HUES6 (cell line): ENCODE results near the gene HSBP1L1.

Experiments used
- H3K27ac ChIP-seq: 2 replicates; pipeline ENCODE4 v1.7.0; 2013; ENCODE audit warnings: low read depth, mild to moderate bottlenecking, low read length, inconsistent platforms
- H3K27me3 ChIP-seq: 2 replicates; pipeline ENCODE4 v1.6.1; 2013; ENCODE audit warnings: low read length; ENCODE audit not compliant: control insufficient read depth, insufficient read depth
- H3K36me3 ChIP-seq: 2 replicates; pipeline ENCODE4 v1.6.1; 2013; ENCODE audit warnings: low read length; ENCODE audit not compliant: control insufficient read depth, insufficient read depth
- H3K4me1 ChIP-seq: 2 replicates; pipeline ENCODE4 v1.6.1; 2013; ENCODE audit warnings: low read length; ENCODE audit not compliant: control insufficient read depth, insufficient read depth
- H3K4me3 ChIP-seq: 2 replicates; pipeline ENCODE4 v1.5.1; 2013; ENCODE audit warnings: low read depth, low read length
- H3K9ac ChIP-seq: one replicate; pipeline ENCODE4 v1.6.1; 2013; ENCODE audit warnings: mild to moderate bottlenecking, low read length
- H3K9me3 ChIP-seq: 2 replicates; pipeline ENCODE4 v1.6.1; 2013; ENCODE audit warnings: low read depth, low read length; ENCODE audit not compliant: control insufficient read depth, insufficient read depth

Gene HSBP1L1

DNA sequence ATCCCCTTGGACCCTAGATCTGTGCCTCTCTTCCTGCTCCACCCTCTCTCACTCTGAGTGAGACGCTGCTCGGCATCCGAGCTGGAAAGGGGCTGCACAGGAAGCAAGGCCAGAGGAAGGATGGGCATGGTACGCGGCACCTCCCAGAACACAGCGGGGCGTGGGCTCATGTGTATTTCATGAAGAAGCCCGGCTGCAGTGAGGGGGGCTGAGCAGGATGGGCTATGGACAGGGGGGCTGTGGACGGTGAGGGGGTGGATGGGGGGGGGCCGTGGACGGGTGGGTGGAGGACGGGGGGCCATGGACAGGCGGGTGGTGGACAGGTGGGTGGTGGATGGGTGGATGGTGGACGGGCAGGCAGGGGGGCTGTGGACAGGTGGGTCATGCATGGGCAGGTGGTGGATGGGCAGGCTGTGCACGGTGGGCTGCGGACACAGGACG is 41.5 kb upstream of the HSBP1L1 start:
- H3K36me3 ChIP-seq, result peaks cover 2% of the 10 kb centered on the region
- no peak overlapping the region for H3K9ac ChIP-seq
- H3K4me1 ChIP-seq, result no peaks in the 10 kb centered on the region; the same call in 1 of the 2 replicates
- no peaks in the 10 kb centered on the region for H3K27me3 ChIP-seq
- no peaks in the 10 kb centered on the region for H3K9me3 ChIP-seq
- H3K4me3 ChIP-seq, result no peak overlapping the region
- H3K27ac ChIP-seq, result no peak overlapping the region

DNA sequence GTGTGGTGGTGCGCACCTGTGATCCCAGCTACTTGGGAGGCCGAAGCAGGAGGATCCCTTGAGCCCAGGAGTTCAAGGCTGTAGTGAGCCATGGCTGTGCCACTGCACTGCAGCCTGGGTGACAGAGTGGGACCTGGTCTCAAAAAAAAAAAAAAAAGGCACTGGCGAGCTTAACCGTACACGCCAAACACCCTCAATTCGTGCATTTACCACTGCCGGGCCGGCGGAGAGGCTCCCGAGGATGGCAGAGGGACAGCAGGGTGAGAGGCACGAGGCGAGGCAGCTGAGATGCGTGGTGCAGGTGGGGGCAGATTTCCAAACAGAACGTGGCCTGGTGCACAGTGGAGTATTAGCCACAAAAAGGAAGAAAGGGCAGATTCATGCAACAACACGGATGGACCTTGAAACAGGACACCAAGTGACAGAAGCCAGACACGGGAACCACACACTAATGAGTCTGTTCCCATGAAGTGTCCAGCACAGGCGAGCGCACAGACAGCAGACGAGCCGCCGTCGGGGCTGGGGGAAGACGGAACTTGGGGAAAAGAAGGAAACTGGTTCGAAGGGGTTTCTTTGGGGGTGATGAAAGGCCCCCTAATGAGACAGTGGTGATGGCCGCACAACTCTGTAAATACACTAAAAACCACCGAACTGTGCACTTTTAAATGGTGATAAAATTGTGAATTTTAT is 40.4 kb upstream of the HSBP1L1 start:
- peaks cover 2% of the 10 kb centered on the region for H3K36me3 ChIP-seq
- no peaks in the 10 kb centered on the region for H3K27me3 ChIP-seq
- peaks cover 6% of the 10 kb centered on the region; the same call in 1 of the 2 replicates for H3K9me3 ChIP-seq
- H3K4me3 ChIP-seq, result no peak overlapping the region
- H3K4me1 ChIP-seq, result no peaks in the 10 kb centered on the region; the same call in 1 of the 2 replicates
- no peak overlapping the region for H3K9ac ChIP-seq
- no peak overlapping the region for H3K27ac ChIP-seq

DNA sequence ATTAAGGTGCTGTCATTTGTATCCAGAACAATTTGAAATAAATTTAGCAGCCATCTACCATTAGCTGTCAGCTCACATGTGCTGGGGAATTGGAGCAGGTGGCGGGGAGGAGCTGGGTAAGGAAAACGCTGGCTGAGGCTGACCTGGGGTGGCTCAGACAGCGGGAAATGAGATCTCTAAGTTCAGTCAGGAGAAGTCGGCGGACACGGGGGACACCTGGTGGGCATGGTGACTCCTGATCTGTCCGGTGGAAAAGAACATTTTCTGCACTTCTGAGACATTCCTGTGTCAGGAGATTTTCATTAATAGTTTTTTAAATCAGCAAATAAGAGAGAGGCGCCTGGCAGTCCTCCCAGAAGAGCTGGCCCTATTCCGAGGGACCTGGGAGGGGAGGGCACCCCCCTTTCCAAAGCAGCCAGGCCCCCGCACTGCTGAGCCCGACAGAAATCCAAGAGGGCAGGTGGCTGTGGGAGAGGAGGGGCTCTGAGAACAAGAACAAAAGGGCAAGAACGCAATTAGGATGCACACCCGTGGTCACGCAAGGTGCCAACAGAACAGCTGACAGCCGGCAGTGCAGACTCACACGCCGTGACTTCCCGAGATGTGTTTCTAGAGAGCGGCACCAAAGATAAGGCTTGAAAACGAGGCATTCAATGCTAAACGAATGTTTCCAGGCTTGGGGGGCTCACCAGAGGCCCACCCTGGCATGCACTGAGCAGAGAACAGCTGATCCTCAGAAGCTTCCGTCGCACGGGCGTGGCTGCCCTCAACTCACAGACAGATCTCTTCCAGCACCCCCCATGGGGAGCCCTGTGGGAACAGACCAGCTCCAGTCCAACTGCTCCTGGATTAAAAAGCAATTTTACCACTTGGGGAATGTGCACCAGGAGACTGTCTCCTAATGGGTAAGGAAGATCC is 39.4 kb upstream of the HSBP1L1 start:
- no peaks in the 10 kb centered on the region; the same call in 1 of the 2 replicates for H3K36me3 ChIP-seq
- no peak overlapping the region for H3K27ac ChIP-seq
- H3K4me3 ChIP-seq, result no peak overlapping the region
- H3K9me3 ChIP-seq, result peaks cover 13% of the 10 kb centered on the region
- H3K9ac ChIP-seq, result no peak overlapping the region
- H3K27me3 ChIP-seq, result no peaks in the 10 kb centered on the region
- no peaks in the 10 kb centered on the region; the same call in 1 of the 2 replicates for H3K4me1 ChIP-seq

DNA sequence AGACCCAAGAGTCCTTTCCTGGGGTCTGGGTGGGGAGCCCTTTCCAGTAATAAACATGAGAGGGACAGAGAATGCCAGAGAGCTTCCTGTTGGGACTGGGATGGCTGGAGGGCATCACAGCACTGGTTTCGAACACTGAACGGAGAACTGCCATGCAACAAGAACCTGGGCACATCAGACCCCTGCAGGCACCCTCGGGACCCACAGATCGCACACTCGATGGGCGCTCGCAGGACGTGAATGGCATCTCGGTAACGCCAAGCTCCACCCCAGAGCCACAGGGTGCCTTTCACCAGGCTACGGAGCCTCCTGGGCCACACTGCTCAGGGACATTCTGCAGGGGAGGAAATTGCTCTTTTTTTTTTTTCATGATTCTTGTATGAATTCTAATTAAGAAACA is 38.1 kb upstream of the HSBP1L1 start:
- Histone ChIP-seq H3K9me3 (peaks cover 22% of the 10 kb centered on the region), H3K36me3 (no peaks in the 10 kb centered on the region; the same call in 1 of the 2 replicates), H3K9ac (no peak overlapping the region), H3K4me3 (no peak overlapping the region), H3K27ac (no peak overlapping the region), H3K27me3 (no peaks in the 10 kb centered on the region), H3K4me1 (no peaks in the 10 kb centered on the region; the same call in 1 of the 2 replicates)

DNA sequence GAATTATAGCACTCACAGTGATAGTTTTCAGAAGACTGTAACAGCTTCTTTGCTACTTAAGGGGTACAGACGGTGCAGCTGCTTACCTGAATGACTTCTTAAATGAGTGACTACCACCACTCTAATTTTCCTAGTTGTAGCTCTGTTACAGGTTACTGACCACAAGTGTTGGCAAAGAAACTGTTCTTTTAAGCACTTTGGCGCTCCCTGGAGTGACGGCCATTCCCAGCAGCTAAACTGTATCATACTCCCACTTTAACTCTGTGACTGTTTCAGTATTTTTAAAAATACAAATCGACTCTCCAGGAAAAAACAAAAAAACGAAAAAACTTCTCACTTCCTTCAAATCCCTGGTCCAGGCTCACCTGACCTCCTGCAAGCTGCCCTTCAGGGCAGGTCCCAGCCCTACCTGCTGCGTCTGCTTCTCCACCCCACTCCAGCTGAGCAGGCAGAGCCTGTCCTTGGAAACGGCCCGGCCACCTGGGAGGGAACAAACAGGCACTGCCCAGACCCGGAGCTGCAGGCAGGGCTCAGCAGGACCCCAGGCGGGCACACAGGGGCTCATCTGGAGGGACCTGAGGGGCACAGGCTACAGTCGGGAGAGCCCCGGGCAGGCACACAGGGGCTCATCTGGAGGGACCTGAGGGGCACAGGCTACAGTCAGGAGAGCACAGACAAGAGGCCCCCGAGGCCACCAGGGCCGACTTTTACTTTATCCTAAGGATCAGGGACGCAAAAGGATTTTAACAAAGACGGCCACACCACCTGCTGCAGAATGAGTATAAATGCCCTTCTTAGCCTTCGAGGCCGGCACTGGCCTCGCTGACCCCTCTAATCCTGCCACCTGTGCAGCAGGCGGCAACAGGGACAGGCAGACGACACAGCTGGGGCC is 37.5 kb upstream of the HSBP1L1 start:
- H3K36me3 ChIP-seq, result no peaks in the 10 kb centered on the region; the same call in 1 of the 2 replicates
- no peak overlapping the region for H3K27ac ChIP-seq
- H3K4me1 ChIP-seq, result no peaks in the 10 kb centered on the region; the same call in 1 of the 2 replicates
- H3K4me3 ChIP-seq, result no peak overlapping the region
- no peak overlapping the region for H3K9ac ChIP-seq
- peaks cover 26% of the 10 kb centered on the region for H3K9me3 ChIP-seq
- no peaks in the 10 kb centered on the region for H3K27me3 ChIP-seq

DNA sequence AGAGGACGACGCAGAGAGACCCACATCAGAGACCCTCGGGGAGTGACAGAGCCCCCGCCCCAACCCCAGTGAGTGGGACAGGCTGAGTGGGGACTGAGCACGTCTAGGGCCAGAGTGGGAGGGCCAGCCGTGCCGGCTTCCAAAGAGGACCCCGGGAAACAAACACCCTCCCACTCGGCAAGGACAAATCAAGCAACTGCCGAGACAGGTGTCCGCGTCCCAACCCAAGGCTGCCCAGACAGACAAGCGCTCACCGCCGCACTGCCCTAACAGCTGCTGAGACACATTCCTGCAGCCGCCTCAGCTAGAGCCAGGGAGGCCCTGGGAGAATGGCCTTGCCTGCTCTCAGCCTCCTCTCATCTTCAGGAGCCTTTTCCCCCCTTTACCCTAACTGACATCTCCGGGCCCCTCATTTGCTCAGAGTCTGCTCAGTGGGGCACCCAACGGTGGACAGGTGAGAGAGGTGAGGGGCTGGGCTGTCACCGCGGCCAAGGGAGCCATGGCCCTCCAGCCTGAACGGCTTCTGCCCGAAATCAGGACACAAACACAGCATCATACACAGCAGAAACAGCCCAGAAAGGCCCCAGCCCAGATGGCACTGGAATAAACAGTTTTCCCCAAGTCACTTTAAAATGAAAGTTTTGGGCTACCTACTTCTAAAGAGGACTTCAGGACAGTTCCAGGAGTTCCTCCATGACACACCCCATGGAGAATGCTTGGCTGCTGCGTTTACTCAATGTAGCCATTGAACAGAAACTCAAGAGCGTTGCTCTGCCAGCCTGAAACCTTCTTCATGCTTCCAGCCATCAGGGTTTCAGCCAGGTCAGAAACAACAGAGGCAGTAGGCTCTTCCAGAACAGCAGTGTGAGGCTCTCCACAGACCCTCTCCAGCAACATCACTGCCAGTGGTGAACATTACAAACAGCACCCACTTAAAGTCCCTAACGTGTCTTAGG is 36.6 kb upstream of the HSBP1L1 start:
- no peaks in the 10 kb centered on the region; the same call in 1 of the 2 replicates for H3K4me1 ChIP-seq
- no peak overlapping the region for H3K9ac ChIP-seq
- H3K9me3 ChIP-seq, result peaks cover 31% of the 10 kb centered on the region
- no peaks in the 10 kb centered on the region; the same call in 1 of the 2 replicates for H3K36me3 ChIP-seq
- no peak overlapping the region; the same call in 1 of the 2 replicates for H3K27ac ChIP-seq
- no peak overlapping the region for H3K4me3 ChIP-seq
- H3K27me3 ChIP-seq, result no peaks in the 10 kb centered on the region

DNA sequence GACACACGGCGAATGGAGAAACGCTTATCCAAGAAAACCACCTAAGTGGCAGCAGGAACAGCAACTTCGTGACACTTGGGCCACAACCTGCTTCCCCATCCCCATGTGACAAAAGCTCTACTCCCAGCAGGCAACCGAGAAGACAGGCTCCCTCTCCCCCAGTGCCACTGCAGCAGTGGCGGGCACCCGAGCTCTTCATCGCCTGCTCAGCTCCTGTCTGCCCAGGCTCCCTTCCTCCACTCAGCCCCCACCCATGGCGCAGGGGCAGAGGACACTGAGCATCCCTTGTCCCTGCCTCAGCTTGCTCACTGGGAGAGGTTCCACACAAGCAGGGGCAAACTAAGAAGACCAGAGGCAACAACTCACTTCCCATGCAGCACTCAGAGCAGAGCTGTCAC is 35.9 kb upstream of the HSBP1L1 start:
- Histone ChIP-seq H3K9ac (no peak overlapping the region), H3K27ac (no peak overlapping the region), H3K4me3 (no peak overlapping the region), H3K9me3 (peaks cover 36% of the 10 kb centered on the region), H3K27me3 (no peaks in the 10 kb centered on the region), H3K36me3 (no peaks in the 10 kb centered on the region; the same call in 1 of the 2 replicates), H3K4me1 (no peaks in the 10 kb centered on the region; the same call in 1 of the 2 replicates)

DNA sequence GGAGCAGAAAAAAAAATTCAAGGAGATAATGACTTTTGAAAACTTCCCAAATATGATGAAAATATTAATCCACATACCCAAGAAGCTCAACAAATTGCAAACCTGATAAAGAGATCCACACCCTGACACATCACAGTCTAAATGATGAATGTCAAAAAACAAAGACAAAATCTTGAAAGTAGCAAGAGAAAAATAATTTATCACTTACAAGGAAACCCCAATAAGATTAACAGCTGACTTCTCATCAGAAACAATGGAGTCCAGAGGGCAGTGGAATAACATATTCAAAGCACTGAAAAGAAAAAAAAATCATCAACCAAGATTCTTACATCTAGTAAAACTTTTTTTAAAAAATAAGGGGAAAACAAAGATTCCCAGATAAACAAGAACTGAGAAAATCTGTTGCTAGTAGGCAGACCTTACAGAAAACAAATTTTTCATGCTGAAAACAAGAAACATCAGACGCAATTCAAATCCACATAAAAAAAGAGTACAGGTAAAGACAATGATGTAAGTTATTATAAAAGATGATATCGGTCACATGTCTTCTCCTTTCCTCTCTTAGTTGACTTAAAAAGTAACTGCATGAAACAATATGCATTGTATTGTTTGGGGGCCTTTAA is 34.3 kb upstream of the HSBP1L1 start:
- H3K9ac ChIP-seq, result no peak overlapping the region
- H3K4me1 ChIP-seq, result no peaks in the 10 kb centered on the region; the same call in 1 of the 2 replicates
- H3K36me3 ChIP-seq, result peaks cover 1% of the 10 kb centered on the region; the same call in 1 of the 2 replicates
- H3K27me3 ChIP-seq, result no peaks in the 10 kb centered on the region
- H3K9me3 ChIP-seq, result peaks cover 37% of the 10 kb centered on the region
- H3K4me3 ChIP-seq, result no peak overlapping the region
- no peak overlapping the region for H3K27ac ChIP-seq

DNA sequence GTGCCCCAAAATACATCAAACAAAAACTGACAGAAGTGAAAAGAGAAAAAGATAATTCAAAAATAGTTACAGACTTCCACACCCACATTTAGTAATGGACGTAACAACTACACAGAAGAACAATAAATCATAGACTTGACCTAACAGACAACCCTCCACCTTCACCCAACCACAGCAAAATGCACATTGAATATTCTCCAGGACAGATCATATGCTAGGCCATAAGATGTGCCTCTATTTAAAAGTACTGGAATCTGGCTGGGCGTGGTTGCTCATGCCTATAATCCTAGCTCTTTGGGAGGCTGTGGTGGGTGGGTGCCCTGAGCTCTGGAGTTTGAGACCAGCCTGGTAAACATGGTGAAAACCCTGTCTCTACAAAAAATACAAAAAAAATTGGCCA is 33.0 kb upstream of the HSBP1L1 start:
- no peaks in the 10 kb centered on the region for H3K27me3 ChIP-seq
- no peak overlapping the region for H3K4me3 ChIP-seq
- H3K36me3 ChIP-seq, result peaks cover 11% of the 10 kb centered on the region
- H3K9ac ChIP-seq, result no peak overlapping the region
- H3K27ac ChIP-seq, result no peak overlapping the region
- H3K4me1 ChIP-seq, result no peaks in the 10 kb centered on the region; the same call in 1 of the 2 replicates
- H3K9me3 ChIP-seq, result peaks cover 47% of the 10 kb centered on the region
